Fibroblast of villous mesenchyme (primary cell): Measurements from ENCODE around the gene SLC6A3. TPM values are rescaled to one million over a fixed set of nuclear protein-coding genes. Genes with fewer than 3 reads are reported as not detected.

ENCODE experiments used
- DNase-seq: peaks from one replicate; pipeline ENCODE4 v3.0.0-alpha.2; 2010; ENCODE audit warnings: low read depth
- H3K4me3 ChIP-seq: 2 replicates; pipeline ENCODE4 v1.5.1; 2011; ENCODE audit warnings: low read depth, mild to moderate bottlenecking, low read length
- CTCF ChIP-seq: IDR thresholded peaks from 2 replicates; pipeline ENCODE4 v1.5.1; 2012; ENCODE audit warnings: low read depth, mild to moderate bottlenecking, low read length; ENCODE audit not compliant: insufficient read depth
- total RNA-seq: library from RNA; depleted of rRNA; stranded (reverse); fragments of >200 nt; gene quantifications from 2 replicates; pipeline ENCODE4 v1.2.3, GENCODE V29; 2012

The SLC6A3 gene
- total RNA-seq, 1 donor: not detected

GRCh38 chr5:1415059-1415425, 30.2 kb downstream of the SLC6A3 start:
- no peak for TF ChIP-seq CTCF
- DNase-seq: no peak
- H3K4me3 ChIP-seq: no peak overlapping the region

- DNase-seq: no peak
- H3K4me3 ChIP-seq: no peak overlapping the region
- TF ChIP-seq CTCF: no peak
Measured at GRCh38 chr5:1414311-1415058, 30.8 kb downstream of the SLC6A3 start.

GRCh38 chr5:1413611-1414241, 31.5 kb downstream of the SLC6A3 start:
- no peak for TF ChIP-seq CTCF
- H3K4me3 ChIP-seq: no peak overlapping the region

GRCh38 chr5:1413211-1413610, 32.0 kb downstream of the SLC6A3 start:
- TF ChIP-seq CTCF: no peak
- DNase-seq: no peak
- no peak overlapping the region for H3K4me3 ChIP-seq

More at GRCh38 chr5:1413611-1414241, 31.5 kb downstream of the SLC6A3 start:
- no peak for DNase-seq

- DNase-seq: no peak
- no peak overlapping the region for H3K4me3 ChIP-seq
- no peak for TF ChIP-seq CTCF
Measured at GRCh38 chr5:1412621-1413020, 32.6 kb downstream of the SLC6A3 start.

- no peak for TF ChIP-seq CTCF
- no peak for DNase-seq
- no peak overlapping the region for H3K4me3 ChIP-seq
Measured at GRCh38 chr5:1412163-1412562, 33.1 kb downstream of the SLC6A3 start.
